B cell (primary cell): ENCODE data around the gene FLYWCH2. TPM values are rescaled to one million over a fixed set of nuclear protein-coding genes. Genes with fewer than 3 reads are reported as not detected.

ENCODE experiments used
- ATAC-seq: fragments of 200-7000 bp; cut with Tn5 transposase; one replicate; pipeline ENCODE4 v1.10.0; 2021; ENCODE audit warnings: low read depth, mild to moderate bottlenecking, moderate number of reproducible peaks, moderate library complexity
- CTCF ChIA-PET: fragments of 350-600 bp; sonication (Branson Sonifier 250); formaldehyde crosslinking; loops from one replicate; lab custom pipeline; 2021; ENCODE audit warnings: antibody characterized with exemption, inconsistent platforms; lab: Charles Lee
- POLR2A ChIA-PET: fragments of 350-600 bp; sonication (Branson Sonifier 250); formaldehyde crosslinking; loops from one replicate; lab custom pipeline; 2021; ENCODE audit warnings: antibody characterized with exemption; lab: Charles Lee
- DNase-seq: peaks from one replicate; pipeline ENCODE4 v3.0.0; 2013
- H2AFZ ChIP-seq: 2 replicates; pipeline ENCODE4 v1.6.1; 2012; ENCODE audit warnings: mild to moderate bottlenecking, low read depth, low read length; ENCODE audit not compliant: insufficient read depth, poor library complexity, severe bottlenecking
- H3K27ac ChIP-seq, 2 donors: 1 replicate in 1 of 2; 2 replicates in 1 of 2; pipeline ENCODE4 v1.5.1; 2012 to 2013; ENCODE audit warnings: low read length in 2 of 2, mild to moderate bottlenecking in 2 of 2, moderate library complexity in 1 of 2
- H3K27me3 ChIP-seq, 4 experiments: fragments of 200-600 bp in 1 of 4; sonication (generic) in 1 of 4; replicated peaks in 1 of 4; 1 replicate in 2 of 4; 2 replicates in 2 of 4; pipeline versions ENCODE4 v1.6.1 to v1.7.0; 2013 to 2016; ENCODE audit warnings: low read length in 3 of 4, mild to moderate bottlenecking in 2 of 4, mixed read lengths in 1 of 4, moderate library complexity in 1 of 4; ENCODE audit not compliant: insufficient read depth in 4 of 4, control insufficient read depth in 3 of 4; ENCODE audit errors: control extremely low read depth in 1 of 4
- H3K36me3 ChIP-seq, 2 experiments: replicated peaks in 1 of 2; 1 replicate in 1 of 2; 2 replicates in 1 of 2; pipeline versions ENCODE4 v1.6.1 to v1.7.1; 2013; ENCODE audit warnings: low read length in 1 of 2; ENCODE audit not compliant: insufficient read depth in 2 of 2, control insufficient read depth in 1 of 2; ENCODE audit errors: control extremely low read depth in 1 of 2, extremely low read depth in 1 of 2
- H3K4me1 ChIP-seq, 2 donors: fragments of 200-600 bp in 1 of 2; sonication (generic) in 1 of 2; 1 replicate in 1 of 2; 2 replicates in 1 of 2; pipeline versions ENCODE4 v1.5.1 to v1.6.1; 2013 to 2017; ENCODE audit warnings: low read length in 2 of 2; ENCODE audit not compliant: control insufficient read depth in 2 of 2, insufficient read depth in 2 of 2
- H3K4me2 ChIP-seq: replicated peaks from 2 replicates; pipeline ENCODE3; 2012; ENCODE audit warnings: mild to moderate bottlenecking, low read depth, low read length; ENCODE audit not compliant: poor library complexity, severe bottlenecking
- H3K4me3 ChIP-seq, 5 experiments: fragments of 200-600 bp in 1 of 5; sonication (generic) in 1 of 5; 1 replicate in 3 of 5; 2 replicates in 2 of 5; pipeline versions ENCODE4 v1.5.1 to v1.7.0; 2011 to 2016; ENCODE audit warnings: low read length in 4 of 5, mild to moderate bottlenecking in 4 of 5, low read depth in 2 of 5, control low read depth in 1 of 5, moderate library complexity in 1 of 5; ENCODE audit not compliant: insufficient read depth in 1 of 5; ENCODE audit errors: control extremely low read depth in 1 of 5, extremely low read depth in 1 of 5
- H3K79me2 ChIP-seq: fragments of 200-600 bp; sonication (generic); one replicate; pipeline ENCODE4 v1.6.0; 2016; ENCODE audit warnings: low read length; ENCODE audit not compliant: control insufficient read depth, insufficient read depth
- H3K9ac ChIP-seq: fragments of 200-600 bp; sonication (generic); 2 replicates; pipeline ENCODE4 v1.6.1; 2017; ENCODE audit warnings: mild to moderate bottlenecking, low read length, moderate library complexity
- H3K9me3 ChIP-seq, 3 donors: one replicate each; pipeline versions ENCODE4 v1.6.1 to v1.7.1; 2013; ENCODE audit warnings: low read length in 2 of 3; ENCODE audit not compliant: control insufficient read depth in 2 of 3, insufficient read depth in 1 of 3; ENCODE audit errors: control extremely low read depth in 1 of 3
- H4K20me1 ChIP-seq: 2 replicates; pipeline ENCODE4 v1.6.0; 2012; ENCODE audit warnings: mild to moderate bottlenecking, low read length; ENCODE audit not compliant: insufficient read depth, control insufficient read depth, poor library complexity, severe bottlenecking
- H3K27ac Mint-ChIP-seq: one replicate; pipeline ENCODE4 v1.8.0; 2021; ENCODE audit warnings: mixed read lengths
- H3K27me3 Mint-ChIP-seq: one replicate; pipeline ENCODE4 v1.8.0; 2021; ENCODE audit warnings: mixed read lengths
- H3K4me1 Mint-ChIP-seq: one replicate; pipeline ENCODE4 v1.8.0; 2021; ENCODE audit warnings: mixed read lengths
- H3K4me3 Mint-ChIP-seq: one replicate; pipeline ENCODE4 v1.8.0; 2021; ENCODE audit warnings: mixed read lengths
- H3K9me3 Mint-ChIP-seq: one replicate; pipeline ENCODE4 v1.8.0; 2022; ENCODE audit warnings: mixed read lengths; ENCODE audit not compliant: insufficient read depth
- EZH2 ChIP-seq: IDR thresholded peaks from 2 replicates; pipeline ENCODE4 v1.6.1; 2012; ENCODE audit warnings: borderline replicate concordance, low read depth, mild to moderate bottlenecking, moderate library complexity, low read length; ENCODE audit not compliant: insufficient read depth, poor library complexity, severe bottlenecking
- WGBS: methylation state at CpG from one replicate; pipeline ENCODE4 v1.1.5; 2013; ENCODE audit warnings: missing lambda C conversion rate; ENCODE audit not compliant: insufficient coverage; 5-methylcytosine and 5-hydroxymethylcytosine counted together
- intact Hi-C: fragments of 100-400 bp; cut with micrococcal nuclease; formaldehyde crosslinking; loops from one replicate; pipeline ENCODE4 v1.10.0; 2022
- polyA plus RNA-seq: library from polyadenylated mRNA; depleted of rRNA; stranded (reverse); fragments of >200 nt; gene quantifications from 2 replicates; pipeline ENCODE4 v1.2.3, GENCODE V29; 2012
- total RNA-seq, 2 donors: library from RNA; stranded (reverse); fragments of 120-200 nt in 1 of 2; gene quantifications; 1 replicate in 1 of 2; 2 replicates in 1 of 2; pipeline versions ENCODE4 v1.2.3 to v1.2.4, GENCODE V29; 2013 to 2022
- TF ChIP-seq, protein P1 (sequence below): fragments of 200-600 bp; IDR thresholded peaks from one replicate; pipeline ENCODE4 v1.8.0; 2022; ENCODE audit warnings: antibody characterized with exemption, mild to moderate bottlenecking

Gene FLYWCH2
- total and polyA plus RNA-seq, 2 donors (not counting 1 experiment from before 2014, with no cell fraction given) = 22.3 to 24.1 TPM

DNA sequence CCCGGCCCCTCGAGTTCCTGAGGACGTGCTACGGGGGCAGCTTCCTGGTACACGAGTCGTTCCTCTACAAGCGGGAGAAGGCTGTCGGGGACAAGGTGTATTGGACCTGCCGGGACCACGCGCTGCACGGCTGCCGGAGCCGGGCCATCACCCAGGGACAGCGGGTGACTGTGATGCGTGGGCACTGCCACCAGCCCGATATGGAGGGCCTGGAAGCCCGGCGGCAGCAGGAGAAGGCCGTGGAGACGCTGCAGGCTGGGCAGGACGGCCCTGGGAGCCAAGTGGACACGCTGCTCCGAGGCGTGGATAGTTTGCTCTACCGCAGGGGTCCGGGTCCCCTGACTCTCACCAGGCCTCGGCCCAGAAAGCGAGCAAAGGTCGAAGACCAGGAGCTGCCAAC is 50.1 kb downstream of the FLYWCH2 start:
- H3K36me3 ChIP-seq = peaks cover 0 to 26% of the 10 kb centered on the region in 2 experiments
- H4K20me1 ChIP-seq = no peaks in the 10 kb centered on the region
- H3K27me3 ChIP-seq = no peaks in the 10 kb centered on the region
- H3K4me1 ChIP-seq = no peaks in the 10 kb centered on the region
- TF ChIP-seq, protein P1, sequence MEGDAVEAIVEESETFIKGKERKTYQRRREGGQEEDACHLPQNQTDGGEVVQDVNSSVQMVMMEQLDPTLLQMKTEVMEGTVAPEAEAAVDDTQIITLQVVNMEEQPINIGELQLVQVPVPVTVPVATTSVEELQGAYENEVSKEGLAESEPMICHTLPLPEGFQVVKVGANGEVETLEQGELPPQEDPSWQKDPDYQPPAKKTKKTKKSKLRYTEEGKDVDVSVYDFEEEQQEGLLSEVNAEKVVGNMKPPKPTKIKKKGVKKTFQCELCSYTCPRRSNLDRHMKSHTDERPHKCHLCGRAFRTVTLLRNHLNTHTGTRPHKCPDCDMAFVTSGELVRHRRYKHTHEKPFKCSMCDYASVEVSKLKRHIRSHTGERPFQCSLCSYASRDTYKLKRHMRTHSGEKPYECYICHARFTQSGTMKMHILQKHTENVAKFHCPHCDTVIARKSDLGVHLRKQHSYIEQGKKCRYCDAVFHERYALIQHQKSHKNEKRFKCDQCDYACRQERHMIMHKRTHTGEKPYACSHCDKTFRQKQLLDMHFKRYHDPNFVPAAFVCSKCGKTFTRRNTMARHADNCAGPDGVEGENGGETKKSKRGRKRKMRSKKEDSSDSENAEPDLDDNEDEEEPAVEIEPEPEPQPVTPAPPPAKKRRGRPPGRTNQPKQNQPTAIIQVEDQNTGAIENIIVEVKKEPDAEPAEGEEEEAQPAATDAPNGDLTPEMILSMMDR = no peak
- TF ChIP-seq EZH2 = no peak
- H3K4me3 Mint-ChIP-seq = no peak overlapping the region
- no peak overlapping the region for H3K4me3 ChIP-seq
- H3K9me3 ChIP-seq = no peaks in the 10 kb centered on the region
- peaks cover 5% of the 10 kb centered on the region for H3K79me2 ChIP-seq
- intact Hi-C loops = no loop called here
- no peak overlapping the region for H3K9ac ChIP-seq
- no peak overlapping the region for H3K27ac ChIP-seq
- ChIA-PET POLR2A (no interaction called here), CTCF (no interaction called here)
- whole genome bisulfite sequencing = 95% methylated on average over 29 of the region's 30 CpGs
- H3K27ac Mint-ChIP-seq = no peak overlapping the region
- ATAC-seq = no peak
- no peak overlapping the region for H2AFZ ChIP-seq
- no peak overlapping the region for H3K4me2 ChIP-seq
- H3K9me3 Mint-ChIP-seq = no peaks in the 10 kb centered on the region
- DNase-seq = no peak
- H3K27me3 Mint-ChIP-seq = no peaks in the 10 kb centered on the region
- H3K4me1 Mint-ChIP-seq = no peaks in the 10 kb centered on the region

DNA sequence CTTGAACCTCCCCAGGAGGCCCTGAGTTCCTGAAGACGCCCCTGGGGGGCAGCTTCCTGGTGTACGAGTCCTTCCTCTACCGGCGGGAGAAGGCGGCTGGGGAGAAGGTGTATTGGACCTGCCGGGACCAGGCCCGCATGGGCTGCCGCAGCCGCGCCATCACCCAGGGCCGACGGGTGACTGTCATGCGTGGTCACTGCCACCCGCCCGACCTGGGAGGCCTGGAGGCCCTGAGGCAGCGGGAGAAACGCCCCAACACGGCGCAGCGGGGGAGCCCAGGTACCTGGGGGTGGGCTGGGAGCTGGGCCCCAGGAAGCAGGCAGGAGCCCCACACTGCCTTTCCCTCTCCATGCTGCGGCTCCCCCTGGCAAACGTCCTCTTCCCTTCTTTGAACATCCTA is 50.7 kb downstream of the FLYWCH2 start:
- Histone ChIP-seq H4K20me1 (no peaks in the 10 kb centered on the region), H3K4me1 (no peaks in the 10 kb centered on the region), H3K79me2 (peaks cover 3% of the 10 kb centered on the region), H3K9ac (no peak overlapping the region), H3K4me2 (no peak overlapping the region), H3K36me3 (peaks cover 0 to 26% of the 10 kb centered on the region in 2 experiments), H3K27ac (no peak overlapping the region), H2AFZ (no peak overlapping the region), H3K9me3 (no peaks in the 10 kb centered on the region), H3K4me3 (no peak overlapping the region), H3K27me3 (no peaks in the 10 kb centered on the region)
- no peak for TF ChIP-seq EZH2
- TF ChIP-seq, protein P1 = no peak
- Mint-ChIP-seq H3K9me3 (no peaks in the 10 kb centered on the region), H3K4me1 (no peaks in the 10 kb centered on the region), H3K27me3 (no peaks in the 10 kb centered on the region), H3K27ac (no peak overlapping the region), H3K4me3 (no peak overlapping the region)
- DNase-seq (no peak), ATAC-seq (no peak)
- WGBS = 88% methylated on average over 18 of the region's 22 CpGs
- POLR2A ChIA-PET = no interaction called here
- intact Hi-C loops = no loop called here
- CTCF ChIA-PET = interaction anchor here (1.7 kb wide), 1 partner anchor 12 kb away, joined by 3 read pairs; no protein-coding TSS in a partner anchor
